Left kidney (tissue), 8 donors: ENCODE data around the gene FAXC. TPM values are rescaled to one million over a fixed set of nuclear protein-coding genes. Genes with fewer than 3 reads are reported as not detected.

Experiments
- DNase-seq: peaks from one replicate; pipeline ENCODE4 v3.0.0-alpha.2; 2013
- long read RNA-seq, 8 donors: transcript quantifications; one replicate each; lab custom pipeline, GENCODE V29; 2026
- polyA plus RNA-seq: library from polyadenylated mRNA; unstranded; fragments of 120-200 nt; gene quantifications from one replicate; pipeline ENCODE4 v1.2.1, GENCODE V29; 2013; ENCODE audit not compliant: insufficient read length

Gene FAXC
- polyA plus RNA-seq = 5.8 TPM
- long read RNA-seq, donor 1 = 0 reads
- long read RNA-seq, donor 2, full-length matches to known transcripts = 1 of 1 reads
- long read RNA-seq, donor 2, partial matches to known transcripts = 0 of 1 reads
- long read RNA-seq, donor 2, other reads (novel, unspliced or antisense) = 0 of 1 reads
- long read RNA-seq, donor 3, full-length matches to known transcripts = 1 of 1 reads
- long read RNA-seq, donor 3, partial matches to known transcripts = 0 of 1 reads
- long read RNA-seq, donor 3, other reads (novel, unspliced or antisense) = 0 of 1 reads
- long read RNA-seq, donor 4 = 0 reads
- long read RNA-seq, donor 5 = 0 reads
- long read RNA-seq, donor 6 = 0 reads
- long read RNA-seq, donor 7 = 0 reads
- long read RNA-seq, donor 8 = 0 reads

DNA sequence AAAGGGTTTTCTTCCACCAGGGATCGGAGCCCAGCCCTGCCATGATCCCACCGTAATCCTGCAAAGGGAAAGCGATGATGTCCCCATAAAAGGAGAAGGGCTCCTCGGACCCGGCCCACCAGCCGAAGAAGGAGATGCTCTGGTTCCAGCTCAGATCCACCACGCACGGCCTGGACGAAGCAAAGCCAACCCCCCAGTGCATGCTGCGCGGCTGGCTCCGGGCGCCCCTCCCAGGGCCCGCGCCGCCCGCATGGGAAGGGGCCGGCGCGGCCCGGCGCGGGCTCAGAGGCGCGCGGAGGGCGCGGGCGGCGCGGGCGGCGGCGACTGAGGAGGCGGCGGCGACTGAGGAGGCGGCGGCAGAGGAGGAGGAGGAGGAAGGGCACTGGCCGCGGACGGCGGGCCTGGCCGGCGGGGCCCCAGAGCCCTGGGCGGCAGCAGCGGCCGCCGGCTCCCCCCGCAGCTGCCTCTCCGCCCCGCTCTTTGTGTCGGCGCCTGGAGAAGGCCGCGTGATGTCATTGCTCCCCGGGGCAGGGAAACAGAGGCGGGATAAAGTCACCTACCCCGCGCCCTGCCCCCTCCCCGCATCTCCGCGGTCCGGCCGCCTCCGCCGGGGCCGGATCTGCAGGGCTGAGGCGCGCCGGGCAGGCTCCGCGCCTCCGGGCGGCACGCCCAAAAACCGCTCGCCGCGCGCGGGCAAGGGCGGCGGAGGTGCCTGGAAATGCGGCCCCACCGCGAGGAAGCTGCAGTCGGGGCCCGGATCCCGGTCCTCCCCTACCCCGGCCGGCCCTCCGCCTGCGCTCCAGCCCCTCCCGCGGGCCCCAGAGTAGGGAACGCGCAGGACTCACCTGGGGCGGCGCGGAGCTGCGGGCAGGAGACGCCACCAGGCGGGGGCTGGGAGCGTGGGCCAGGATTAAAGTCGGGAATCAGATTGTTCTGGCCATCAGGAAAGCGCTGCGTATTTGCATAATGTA lies at the start of gene FAXC:
FAXC (minus strand) TSS at position 504 of the 971 bp plus-strand sequence; CDS start at position 202, 302 bp downstream.
- no peak for DNase-seq

DNA sequence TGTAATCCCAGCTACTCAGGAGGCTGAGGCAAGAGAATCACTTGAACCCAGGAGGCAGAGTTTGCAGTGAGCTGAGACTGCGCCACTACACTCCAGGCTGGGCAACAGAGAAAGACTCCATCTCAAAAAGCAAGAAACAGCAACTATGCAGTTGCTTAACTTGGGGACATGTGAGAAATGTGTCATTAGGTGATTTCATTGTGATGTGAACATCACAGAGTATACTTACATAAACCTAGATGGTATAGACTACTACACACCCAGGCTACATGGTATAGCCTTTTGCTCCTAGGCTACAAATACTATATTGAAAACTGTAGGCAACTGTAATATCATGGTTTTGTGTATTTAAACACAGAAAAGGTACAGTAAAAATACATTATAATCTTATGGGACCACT lies 47.8 kb upstream of the FAXC start:
- no peak for DNase-seq

DNA sequence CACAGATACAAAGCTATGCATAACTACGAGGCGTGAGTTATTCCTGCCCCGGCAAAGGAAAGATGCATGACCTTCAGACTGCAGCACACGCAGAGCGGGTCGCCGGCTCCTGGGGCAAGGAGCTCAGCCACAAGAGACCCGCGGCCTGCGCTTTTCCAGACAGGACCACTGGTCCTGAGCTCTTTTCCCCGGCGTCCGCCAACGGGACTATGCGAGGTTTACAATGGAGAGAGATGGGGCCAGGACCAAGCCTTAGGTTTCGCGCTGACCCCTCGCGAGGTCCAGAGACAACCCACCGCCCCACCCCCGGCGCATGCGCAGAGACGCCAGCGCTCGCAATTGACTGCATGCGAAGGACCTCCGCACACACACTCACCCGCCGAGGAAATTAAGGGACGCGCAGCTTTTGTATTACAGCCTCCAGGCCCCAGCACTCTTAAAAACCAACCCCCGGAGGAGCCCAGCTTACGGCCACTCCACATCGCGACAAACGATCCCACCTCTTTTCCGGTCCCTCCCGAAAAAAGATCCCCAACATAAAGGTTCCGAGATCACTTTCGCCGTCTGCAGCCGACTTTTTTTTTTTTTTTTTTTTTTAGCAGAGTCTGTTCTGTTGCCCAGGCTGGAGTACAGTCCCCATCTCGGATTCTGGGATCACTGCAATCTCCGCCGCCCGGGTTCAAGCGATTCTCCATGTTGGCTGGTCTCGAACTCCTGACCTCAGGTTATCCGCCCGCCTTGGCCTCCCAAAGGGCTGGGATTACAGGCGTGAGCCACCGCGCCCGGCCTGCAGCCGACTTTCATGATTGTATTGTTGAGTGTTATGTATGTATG lies 44.4 kb upstream of the FAXC start, which contains the start of gene COQ3:
COQ3 (minus strand) TSS at position 498 of the 834 bp plus-strand sequence; CDS start at position 482, 16 bp downstream.
- peak; percentile 78 for DNase-seq

DNA sequence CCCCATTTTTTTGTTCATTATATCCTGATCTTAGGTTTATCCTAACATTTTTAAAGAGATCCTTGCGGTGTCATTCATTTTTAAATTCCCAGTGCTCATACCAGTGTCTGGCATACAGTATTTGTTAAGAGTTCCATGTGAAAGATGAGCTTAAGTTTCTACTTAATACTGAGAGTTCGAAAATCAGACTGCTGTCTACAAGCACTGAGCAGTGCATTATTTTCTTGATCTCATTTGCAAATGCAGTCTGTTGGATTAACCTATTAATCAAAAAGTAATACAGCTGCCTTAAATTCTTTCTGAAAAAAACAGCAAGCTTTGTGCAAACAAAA lies 43.9 kb upstream of the FAXC start:
- no peak for DNase-seq

DNA sequence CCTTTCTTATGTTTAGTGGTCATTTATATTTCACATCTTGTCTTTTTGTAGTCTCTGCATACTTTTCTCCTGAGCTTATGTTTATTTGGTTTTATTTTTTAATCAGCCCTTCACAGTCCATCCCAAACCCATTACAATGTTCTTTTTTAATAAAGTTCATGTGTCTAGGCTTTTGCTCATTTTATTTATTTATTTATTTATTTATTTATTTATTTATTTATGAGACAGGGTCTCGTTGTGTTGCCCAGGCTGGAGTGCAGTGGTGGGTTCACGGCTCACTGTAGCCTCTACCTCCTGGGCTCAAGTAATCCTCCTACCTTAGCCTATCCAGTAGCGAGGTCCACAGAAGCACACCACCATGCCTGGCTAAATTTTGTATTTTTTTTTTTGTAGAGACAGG lies 41.4 kb upstream of the FAXC start:
- DNase-seq = no peak

DNA sequence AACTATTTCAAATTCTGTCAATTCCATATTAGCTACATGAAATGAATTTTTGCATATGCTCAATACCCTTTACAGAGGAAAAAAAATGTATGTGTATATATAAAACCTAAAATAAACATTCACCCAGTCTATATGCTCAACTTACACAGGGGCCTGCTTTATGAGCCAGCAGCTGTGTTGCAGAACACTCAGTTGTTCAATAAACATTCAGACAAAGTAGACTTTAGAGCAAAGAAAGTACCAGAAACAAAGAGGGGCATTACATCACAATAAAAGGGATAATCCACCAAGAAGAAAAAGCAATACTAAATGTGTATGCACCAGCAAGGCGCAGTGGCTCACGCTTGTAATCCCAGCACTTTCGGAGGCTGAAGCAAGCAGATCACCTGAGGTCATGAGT lies 35.0 kb upstream of the FAXC start:
- no peak for DNase-seq

DNA sequence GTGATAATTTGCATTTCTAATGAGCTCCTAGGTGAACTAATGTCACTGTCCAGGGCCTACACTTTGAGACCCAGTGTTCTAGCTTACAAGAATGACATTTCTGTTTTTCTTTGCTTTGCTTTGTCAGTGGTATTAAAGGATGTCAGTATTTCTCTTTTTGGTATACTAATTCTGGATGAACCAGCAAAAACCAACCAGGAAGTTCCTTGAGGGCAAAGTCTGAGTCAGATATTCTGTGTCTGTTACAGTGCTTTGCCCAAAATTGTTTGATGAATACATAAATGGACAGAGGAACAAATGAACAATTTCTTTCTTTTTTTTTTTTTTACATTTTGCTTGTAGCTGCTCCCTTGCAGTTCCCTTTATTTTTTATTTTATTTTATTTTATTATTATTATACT lies 29.2 kb upstream of the FAXC start:
- DNase-seq = no peak

DNA sequence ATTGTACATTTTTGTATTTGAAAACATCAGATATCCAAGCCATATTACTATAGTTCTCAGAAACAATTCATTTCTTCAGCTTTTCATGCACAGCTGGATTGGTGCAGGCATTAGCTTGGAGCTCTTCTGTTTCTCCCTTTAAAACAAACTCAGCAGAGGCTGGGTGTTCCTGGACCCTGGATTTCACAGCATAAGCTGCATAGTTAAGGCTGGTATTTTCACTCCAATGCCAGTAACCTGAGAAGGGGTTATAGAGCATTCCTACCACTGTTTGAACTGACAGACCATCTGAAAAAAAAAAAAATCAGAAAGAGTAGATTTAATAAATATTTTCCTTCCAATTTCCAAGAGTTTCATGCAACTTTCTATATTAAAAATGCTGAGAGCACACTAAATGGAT lies 20.1 kb upstream of the FAXC start:
- no peak for DNase-seq

DNA sequence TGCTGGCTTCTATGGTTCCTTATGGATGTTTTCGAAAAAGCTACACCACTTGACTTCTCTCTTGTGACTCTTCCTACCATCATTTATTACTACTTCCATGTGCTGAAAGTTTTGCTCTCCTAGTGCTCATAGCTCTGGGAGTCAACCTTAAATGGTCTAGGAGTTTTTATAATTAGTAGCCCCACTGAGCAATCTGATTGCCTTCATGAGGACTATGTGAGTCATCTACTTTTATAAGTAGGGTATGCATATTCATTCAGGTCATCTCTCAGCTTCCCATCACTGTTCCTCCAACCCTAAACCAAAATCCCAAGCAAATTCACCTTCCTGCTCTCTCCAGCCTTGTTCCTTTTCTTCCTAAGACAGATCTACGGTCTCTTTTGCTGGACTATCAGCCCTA lies 17.4 kb upstream of the FAXC start:
- DNase-seq = no peak

DNA sequence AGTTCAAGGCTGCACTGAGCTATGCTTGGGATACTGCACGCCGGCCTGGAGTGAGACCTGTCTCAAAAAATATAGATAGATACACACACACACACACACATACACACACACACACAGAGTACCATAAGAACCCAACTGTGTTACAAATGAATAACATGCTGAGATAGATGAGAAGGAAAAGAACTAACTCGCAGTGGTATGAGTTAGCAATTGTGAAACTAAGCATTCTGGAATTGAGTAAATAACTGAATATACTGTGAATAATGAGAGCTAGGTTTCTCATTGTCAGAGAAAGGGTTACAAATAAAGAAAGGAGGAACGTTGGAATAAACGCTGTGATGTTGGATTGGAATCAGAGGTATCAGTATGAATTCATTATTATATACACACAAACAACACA lies 14.6 kb upstream of the FAXC start:
- DNase-seq = no peak

DNA sequence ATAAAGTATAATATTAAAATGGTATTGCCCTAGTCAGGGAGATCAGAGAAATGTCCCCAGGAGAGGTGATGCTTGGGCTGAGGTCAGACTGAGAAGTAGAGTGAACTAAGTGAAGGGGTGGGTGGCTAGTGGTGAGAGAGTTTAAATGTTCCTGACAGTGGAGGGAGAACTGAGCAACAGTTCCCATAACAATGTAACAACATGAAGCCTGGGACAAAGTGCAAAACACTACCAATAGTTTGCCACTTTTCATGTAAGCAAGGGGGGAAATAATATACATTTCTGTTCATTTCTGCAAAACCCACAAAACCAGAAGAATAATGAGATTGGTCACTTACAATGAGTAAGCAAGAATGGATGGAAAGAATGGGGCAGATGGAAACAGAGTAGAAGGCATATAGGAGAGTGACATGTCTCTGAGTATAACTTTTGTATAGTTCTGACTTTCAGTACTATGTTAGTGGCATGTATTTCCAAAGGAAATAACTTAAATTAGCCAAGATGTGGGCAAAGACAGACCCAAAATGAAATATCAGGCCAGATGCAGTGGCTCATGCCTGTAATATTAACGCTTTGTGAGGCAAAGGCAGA lies 13.3 kb upstream of the FAXC start:
- no peak for DNase-seq

DNA sequence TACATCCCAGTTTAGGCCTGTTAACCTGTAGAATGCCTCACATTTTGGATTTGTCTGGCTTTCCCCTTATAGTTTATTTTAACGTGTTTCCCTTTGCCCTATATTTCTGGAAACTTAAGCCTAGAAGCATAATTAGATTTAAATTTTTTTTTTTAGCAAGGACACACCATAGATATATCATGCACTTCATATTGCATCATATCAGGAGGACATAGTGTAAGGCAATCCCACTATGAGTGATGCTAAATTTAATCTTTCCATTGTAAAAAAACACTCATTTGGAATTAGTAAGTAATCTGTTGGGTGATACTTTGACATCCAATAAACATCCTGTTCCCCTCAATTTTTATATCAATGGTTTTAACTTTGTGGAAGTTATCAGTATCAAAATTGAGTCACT lies 10.3 kb upstream of the FAXC start:
- no peak for DNase-seq

DNA sequence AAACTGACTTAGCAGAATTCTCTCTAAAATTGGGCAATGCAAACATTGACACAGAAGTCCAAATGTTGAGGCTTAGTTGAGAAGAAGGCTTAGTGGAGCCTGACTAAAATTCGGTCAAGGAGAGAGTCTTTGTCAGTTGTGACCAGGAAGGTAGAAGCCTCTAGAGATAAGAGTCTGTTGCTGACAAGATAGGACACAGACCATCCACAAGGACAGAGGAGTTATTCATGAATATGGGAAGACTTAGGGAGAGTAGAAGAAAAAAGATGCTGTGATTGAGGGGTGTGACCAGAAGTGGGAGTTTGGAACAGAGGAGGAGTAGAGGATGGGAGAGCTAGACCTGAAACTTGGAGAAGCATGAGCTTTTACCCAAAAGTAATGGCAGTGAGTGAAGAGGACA lies 7.2 kb upstream of the FAXC start:
- no peak for DNase-seq

DNA sequence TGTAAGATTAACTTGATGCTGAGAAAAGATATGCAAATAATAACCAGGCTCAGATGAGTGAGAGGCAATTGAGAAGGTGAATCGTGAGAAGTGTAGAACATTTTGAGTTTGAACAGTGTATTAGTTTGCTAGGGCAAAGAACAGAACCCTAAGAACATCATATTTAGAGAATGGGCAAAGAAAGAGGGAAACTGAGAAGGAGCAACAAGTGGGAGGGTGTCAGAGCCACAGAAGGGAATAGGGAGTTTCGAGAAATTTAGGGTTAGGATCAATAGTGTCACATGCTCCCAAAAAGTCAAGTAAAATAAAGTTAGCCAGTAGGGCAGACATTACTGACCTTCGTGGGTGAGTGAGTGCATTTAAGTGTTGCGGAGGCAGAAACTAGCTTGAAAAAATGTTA lies 5.5 kb upstream of the FAXC start:
- DNase-seq = no peak

DNA sequence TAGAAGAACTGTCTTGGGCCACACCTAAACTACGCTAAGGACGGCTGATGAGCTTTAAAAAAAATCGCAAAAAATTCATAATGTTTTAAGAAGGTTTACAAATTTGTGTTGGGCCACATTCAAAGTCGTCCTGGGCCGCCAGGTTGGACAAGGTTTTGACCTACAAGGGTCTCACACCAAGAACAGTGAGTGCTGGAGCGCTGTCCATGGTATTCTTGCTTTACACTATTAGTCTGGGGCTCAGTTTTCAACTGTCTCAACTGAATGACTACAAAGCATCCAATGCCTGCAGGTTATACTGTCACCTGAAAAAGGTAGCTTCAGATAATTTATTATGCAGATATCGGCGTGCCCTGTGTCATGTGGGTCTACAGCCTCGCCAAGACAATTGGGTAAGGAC lies 3.7 kb upstream of the FAXC start:
- DNase-seq = no peak

DNA sequence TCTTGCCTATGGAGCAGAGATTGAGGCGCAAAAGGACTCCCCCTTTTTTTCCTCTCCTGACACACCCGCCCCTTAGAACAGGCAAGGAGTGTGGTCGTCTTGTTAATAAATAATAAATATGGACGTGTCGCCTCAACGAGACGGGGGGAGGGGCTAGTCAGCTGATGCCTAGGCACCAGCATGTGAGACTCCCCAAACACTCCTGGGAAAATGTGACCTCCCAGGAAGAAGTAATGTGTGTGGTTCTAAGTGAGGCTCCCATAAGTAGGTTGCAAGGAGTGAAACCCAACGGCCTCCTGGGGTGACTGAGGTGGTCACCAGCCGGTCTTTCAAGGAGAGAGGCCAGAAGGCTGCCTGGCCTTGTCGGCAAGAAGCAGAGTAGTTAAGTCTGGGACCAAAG lies 1.1 kb upstream of the FAXC start:
- no peak for DNase-seq

DNA sequence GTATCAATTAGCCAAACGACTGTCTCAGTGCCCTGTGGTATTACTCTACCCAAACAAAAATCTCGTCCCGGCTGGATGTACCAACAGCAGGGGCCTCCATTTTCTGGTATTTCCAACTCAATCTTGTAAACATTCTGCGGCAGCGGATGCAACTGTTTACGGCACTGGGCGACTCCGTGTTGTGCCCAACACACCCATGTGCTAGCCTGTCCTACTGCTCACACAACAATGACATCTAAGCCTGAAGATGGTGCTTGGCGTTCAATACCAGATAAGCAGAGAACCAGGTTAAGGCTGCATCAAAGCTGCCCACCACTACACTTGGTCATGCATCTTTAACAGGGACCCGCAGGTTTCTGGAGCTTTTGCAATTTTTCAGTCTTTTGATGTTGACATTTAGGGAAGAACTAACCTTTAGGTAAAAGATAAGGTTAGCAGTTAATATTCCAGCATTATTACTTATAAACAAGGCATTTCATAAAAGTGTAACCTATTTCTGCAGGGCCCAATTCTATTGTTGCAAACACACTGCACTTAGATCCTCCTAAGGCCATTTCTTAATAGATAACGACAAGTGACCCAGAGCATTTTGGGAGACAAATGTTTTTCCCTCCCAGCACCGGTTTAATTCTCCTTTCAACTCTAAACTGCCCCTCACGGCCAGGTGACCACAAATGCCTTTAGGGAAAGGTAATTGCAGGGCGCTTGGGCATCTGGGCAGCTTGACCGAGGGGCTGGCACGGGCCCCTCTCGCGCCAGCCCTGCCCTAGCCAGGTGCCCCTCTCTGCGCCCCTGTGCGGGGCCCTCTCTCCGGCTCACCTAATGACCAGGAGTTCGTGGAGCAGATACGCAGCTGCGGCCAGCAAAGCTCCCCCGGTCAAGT lies 945 bp downstream of the FAXC start:
- no peak for DNase-seq

DNA sequence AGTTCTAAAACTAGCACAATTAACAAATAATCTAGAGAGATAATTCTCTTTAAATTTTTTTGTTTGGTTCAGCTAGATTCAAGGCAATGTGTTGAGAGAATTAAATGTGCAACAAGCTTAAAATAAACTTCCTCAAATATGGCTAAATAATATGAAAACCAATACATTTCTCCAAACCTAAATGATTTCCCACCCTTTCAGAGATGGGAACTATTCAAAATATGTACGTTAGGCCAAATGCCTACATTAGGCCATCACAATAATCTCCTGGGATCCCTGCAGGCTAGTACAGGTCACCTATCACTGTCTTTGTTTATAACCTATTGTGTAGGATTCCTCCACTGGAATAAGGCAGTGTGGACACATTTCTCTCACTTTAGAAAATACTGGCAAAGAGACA lies 1.7 kb downstream of the FAXC start:
- DNase-seq = no peak

DNA sequence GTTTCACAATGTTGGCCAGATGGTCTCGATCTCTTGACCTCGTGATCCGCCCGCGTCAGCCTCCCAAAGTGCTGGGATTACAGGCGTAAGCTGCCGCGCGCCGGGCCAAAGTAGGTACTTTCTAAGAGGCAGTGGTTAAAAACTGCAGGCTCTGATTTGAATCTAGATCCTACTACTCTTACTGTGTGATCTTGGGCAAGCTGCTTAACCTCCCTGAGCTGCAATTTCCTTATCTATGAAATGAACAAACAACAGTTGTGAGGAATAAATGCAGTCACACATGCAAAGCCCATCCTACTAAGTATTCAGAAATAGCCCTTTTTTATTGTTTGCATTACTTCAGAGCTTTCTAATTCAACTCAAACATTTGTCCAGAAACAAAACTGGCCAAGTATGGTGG lies 2.9 kb downstream of the FAXC start:
- DNase-seq = no peak

DNA sequence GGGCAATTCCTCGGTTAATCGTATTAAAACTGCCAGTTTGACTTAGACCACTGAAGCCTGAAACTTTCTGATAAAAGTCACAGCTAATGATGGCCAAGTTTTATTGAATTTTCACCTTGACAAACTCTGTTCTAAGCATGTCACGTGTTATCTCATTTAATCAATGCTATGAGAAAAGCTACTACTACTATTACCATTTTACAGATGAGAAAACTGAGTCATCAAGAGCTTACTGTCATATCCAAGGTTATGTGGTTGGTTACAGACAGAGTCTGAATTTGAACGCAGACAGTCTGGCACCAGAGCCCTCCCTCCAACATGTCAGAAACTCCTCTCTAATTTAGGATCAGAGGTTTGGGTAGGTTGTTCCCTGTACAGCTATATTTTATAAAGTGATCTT lies 4.3 kb downstream of the FAXC start:
- no peak for DNase-seq

DNA sequence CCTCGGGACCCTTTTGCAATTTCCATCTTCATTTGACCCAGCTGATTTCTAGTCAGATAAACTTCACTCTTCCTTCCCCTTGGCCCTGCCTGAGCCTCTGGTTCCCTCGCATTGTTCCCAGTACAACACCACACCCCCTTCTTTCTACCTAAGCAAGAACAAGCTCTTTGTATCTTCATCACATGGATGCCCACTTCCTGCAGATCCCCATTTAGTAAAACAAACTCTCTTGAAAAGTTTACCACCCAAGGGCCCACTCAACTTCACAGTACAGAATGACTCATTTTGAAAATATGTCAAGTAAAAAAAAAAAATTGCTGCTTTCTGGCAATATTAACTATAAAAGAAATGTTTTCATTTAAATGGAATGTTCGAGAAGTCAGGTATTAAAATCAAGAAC lies 5.2 kb downstream of the FAXC start:
- DNase-seq = no peak
